IMR-90 (cell line): Measurements from ENCODE around the gene PGA4. TPM values are rescaled to one million over a fixed set of nuclear protein-coding genes. Genes with fewer than 3 reads are reported as not detected.

ENCODE experiments used
- ATAC-seq: fragments of 200-7000 bp; cut with Tn5 transposase; 2 replicates; pipeline ENCODE4 v1.9.1; 2020; ENCODE audit warnings: low read depth, mild to moderate bottlenecking, moderate library complexity
- BruUV-seq: library from RNA; stranded (reverse); fragments of 400-500 nt; replicated peaks from 2 replicates; lab custom pipeline; 2021; lab: Mats Ljungman, UMichigan
- CTCF ChIA-PET: fragments of 300-600 bp; formaldehyde crosslinking; extraction: SDS; loops from one replicate; lab custom pipeline; 2021; ENCODE audit warnings: antibody characterized with exemption; lab: Yijun Ruan, JAX
- POLR2A ChIA-PET: fragments of 300-600 bp; sonication (Branson Sonifier 250); formaldehyde crosslinking; loops from one replicate; lab custom pipeline; 2022; ENCODE audit warnings: antibody characterized with exemption; ENCODE audit not compliant: unreplicated experiment; lab: Charles Lee
- DNase-seq: peaks from one replicate; pipeline ENCODE4 v3.0.0; 2013
- H2AFZ ChIP-seq: replicated peaks from 2 replicates; pipeline ENCODE3; 2013; ENCODE audit warnings: low read length, mild to moderate bottlenecking; ENCODE audit not compliant: poor library complexity
- H2AK5ac ChIP-seq: 2 replicates; pipeline ENCODE4 v1.6.1; 2013; ENCODE audit warnings: low read depth, low read length, inconsistent platforms
- H2AK9ac ChIP-seq: replicated peaks from 2 replicates; pipeline ENCODE3; 2013; ENCODE audit warnings: mild to moderate bottlenecking, low read depth, low read length, moderate library complexity; ENCODE audit not compliant: poor library complexity
- H2BK120ac ChIP-seq: 2 replicates; pipeline ENCODE4 v1.6.1; 2013; ENCODE audit warnings: low read depth, low read length, inconsistent platforms
- H2BK15ac ChIP-seq: 3 replicates; pipeline ENCODE4 v1.6.1; 2013; ENCODE audit warnings: low read depth, low read length, inconsistent platforms
- H2BK20ac ChIP-seq: 2 replicates; pipeline ENCODE4 v1.6.1; 2013; ENCODE audit warnings: low read depth, mild to moderate bottlenecking, inconsistent platforms, low read length, moderate library complexity
- H2BK5ac ChIP-seq: 2 replicates; pipeline ENCODE4 v1.6.1; 2013; ENCODE audit warnings: mild to moderate bottlenecking, low read depth, low read length, inconsistent platforms; ENCODE audit not compliant: poor library complexity, severe bottlenecking
- H3K14ac ChIP-seq: replicated peaks from 2 replicates; pipeline ENCODE4 v1.6.1; 2013; ENCODE audit warnings: low read depth, low read length, inconsistent platforms
- H3K18ac ChIP-seq: 2 replicates; pipeline ENCODE4 v1.6.1; 2013; ENCODE audit warnings: low read depth, low read length, control low read depth
- H3K23ac ChIP-seq: 2 replicates; pipeline ENCODE4 v1.6.1; 2013; ENCODE audit warnings: low read depth, low read length, inconsistent platforms
- H3K27ac ChIP-seq: 2 replicates; pipeline ENCODE4 v1.5.1; 2013; ENCODE audit warnings: mild to moderate bottlenecking, control low read depth, low read length; ENCODE audit not compliant: insufficient read depth
- H3K27me3 ChIP-seq: 2 replicates; pipeline ENCODE4 v1.6.1; 2013; ENCODE audit warnings: low read length; ENCODE audit not compliant: control insufficient read depth, insufficient read depth
- H3K36me3 ChIP-seq: 2 replicates; pipeline ENCODE4 v1.6.1; 2013; ENCODE audit warnings: low read length, mixed read lengths; ENCODE audit not compliant: control insufficient read depth, insufficient read depth
- H3K4ac ChIP-seq: 2 replicates; pipeline ENCODE4 v1.6.1; 2013; ENCODE audit warnings: low read depth, low read length, inconsistent platforms
- H3K4me1 ChIP-seq: 2 replicates; pipeline ENCODE4 v1.6.1; 2013; ENCODE audit warnings: low read length, mixed read lengths; ENCODE audit not compliant: control insufficient read depth, insufficient read depth
- H3K4me2 ChIP-seq: 2 replicates; pipeline ENCODE4 v1.6.1; 2013; ENCODE audit warnings: low read depth, mild to moderate bottlenecking, control low read depth, low read length, moderate library complexity
- H3K4me3 ChIP-seq: 2 replicates; pipeline ENCODE4 v1.5.1; 2013; ENCODE audit warnings: low read depth, mild to moderate bottlenecking, control low read depth, low read length, moderate library complexity; ENCODE audit not compliant: insufficient read depth
- H3K56ac ChIP-seq: 2 replicates; pipeline ENCODE4 v1.6.1; 2013; ENCODE audit warnings: low read length, inconsistent platforms; ENCODE audit not compliant: insufficient read depth; ENCODE audit errors: extremely low read depth
- H3K79me1 ChIP-seq, 2 experiments: 2 replicates each; pipeline ENCODE4 v1.6.1; 2013; ENCODE audit warnings: low read length in 2 of 2, inconsistent platforms in 1 of 2, low read depth in 1 of 2
- H3K9ac ChIP-seq: 2 replicates; pipeline ENCODE4 v1.6.1; 2013; ENCODE audit warnings: low read depth, low read length, control low read depth
- H3K9me1 ChIP-seq: 2 replicates; pipeline ENCODE4 v1.6.1; 2013; ENCODE audit warnings: low read length, inconsistent platforms; ENCODE audit not compliant: insufficient read depth
- H3K9me3 ChIP-seq: 2 replicates; pipeline ENCODE4 v1.6.1; 2013; ENCODE audit warnings: low read length; ENCODE audit not compliant: control insufficient read depth, insufficient read depth
- H4K20me1 ChIP-seq: 2 replicates; pipeline ENCODE4 v1.6.1; 2013; ENCODE audit warnings: low read length, inconsistent platforms; ENCODE audit not compliant: insufficient read depth
- H4K5ac ChIP-seq: 2 replicates; pipeline ENCODE4 v1.6.1; 2013; ENCODE audit warnings: mild to moderate bottlenecking, low read depth, low read length, control low read depth
- H4K8ac ChIP-seq, 2 experiments: 2 replicates each; pipeline ENCODE4 v1.6.1; 2013; ENCODE audit warnings: low read depth in 2 of 2, low read length in 2 of 2, control low read depth in 1 of 2, inconsistent platforms in 1 of 2
- H4K91ac ChIP-seq: 2 replicates; pipeline ENCODE4 v1.6.1; 2013; ENCODE audit warnings: low read depth, low read length, inconsistent platforms; ENCODE audit not compliant: insufficient read depth
- BHLHE40 ChIP-seq: fragments of 150-350 bp; IDR thresholded peaks from 2 replicates; pipeline ENCODE4 v1.6.1; 2016; ENCODE audit warnings: mild to moderate bottlenecking, low read depth, low read length
- CEBPB ChIP-seq: IDR thresholded peaks from 2 replicates; pipeline ENCODE4 v1.6.1; 2012; ENCODE audit warnings: low read depth, low read length, improper control_type of control experiment
- CHD1 ChIP-seq: IDR thresholded peaks from 2 replicates; pipeline ENCODE4 v1.6.1; 2012; ENCODE audit warnings: low read depth, low read length, improper control_type of control experiment
- FOS ChIP-seq: fragments of 150-350 bp; IDR thresholded peaks from 2 replicates; pipeline ENCODE4 v1.6.1; 2016; ENCODE audit warnings: low read depth, low read length
- MAFK ChIP-seq: IDR thresholded peaks from 2 replicates; pipeline ENCODE4 v1.6.1; 2012; ENCODE audit warnings: low read depth, low read length, improper control_type of control experiment
- MAZ ChIP-seq: IDR thresholded peaks from 2 replicates; pipeline ENCODE4 v1.6.1; 2012; ENCODE audit warnings: low read depth, mild to moderate bottlenecking, low read length, improper control_type of control experiment, moderate library complexity, borderline replicate concordance
- MXI1 ChIP-seq: IDR thresholded peaks from 2 replicates; pipeline ENCODE4 v1.6.1; 2012; ENCODE audit warnings: low read depth, mild to moderate bottlenecking, low read length, moderate library complexity, borderline replicate concordance
- NFE2L2 ChIP-seq: fragments of 150-350 bp; IDR thresholded peaks from 2 replicates; pipeline ENCODE4 v1.6.1; 2016; ENCODE audit warnings: low read depth, mild to moderate bottlenecking, low read length
- POLR2A ChIP-seq: IDR thresholded peaks from 2 replicates; pipeline ENCODE4 v1.6.1; 2012; ENCODE audit warnings: mild to moderate bottlenecking, low read depth, low read length
- RAD21 ChIP-seq: IDR thresholded peaks from 2 replicates; pipeline ENCODE4 v1.6.1; 2012; ENCODE audit warnings: low read length, improper control_type of control experiment
- RCOR1 ChIP-seq: IDR thresholded peaks from 2 replicates; pipeline ENCODE4 v1.6.1; 2012; ENCODE audit warnings: mild to moderate bottlenecking, low read length, improper control_type of control experiment; ENCODE audit not compliant: insufficient replicate concordance
- RFX5 ChIP-seq: IDR thresholded peaks from 2 replicates; pipeline ENCODE4 v1.8.0; 2012; ENCODE audit warnings: low read depth, mild to moderate bottlenecking, low read length, moderate library complexity
- SMC3 ChIP-seq: fragments of 150-350 bp; IDR thresholded peaks from 2 replicates; pipeline ENCODE4 v1.6.1; 2016; ENCODE audit warnings: low read depth, mild to moderate bottlenecking, antibody characterized with exemption, low read length, moderate library complexity
- WGBS, 2 experiments: methylation state at CpG; one replicate each; pipeline versions ENCODE4 v1.1.5 to v1.1.7; 2013; ENCODE audit warnings: missing lambda C conversion rate in 2 of 2; ENCODE audit not compliant: insufficient read length in 1 of 2; ENCODE audit errors: extremely low coverage in 2 of 2; 5-methylcytosine and 5-hydroxymethylcytosine counted together
- dilution Hi-C: fragments of 300-500 bp; cut with HindIII; formaldehyde crosslinking; loops from one replicate; pipeline ENCODE4 v1.14.3; 2018; ENCODE audit warnings: low sequenced_read_pairs; ENCODE audit not compliant: unreplicated experiment
- in situ Hi-C: fragments of 300-500 bp; cut with MboI; formaldehyde crosslinking; loops from 3 replicates; pipeline ENCODE4 v1.14.3; 2019; ENCODE audit warnings: low sequenced_read_pairs, inconsistent platforms, mixed read lengths
- intact Hi-C: fragments of 100-400 bp; cut with micrococcal nuclease; formaldehyde crosslinking; loops from 2 replicates; pipeline ENCODE4 v1.10.0; 2022
- polyA plus RNA-seq, 3 experiments: library from polyadenylated mRNA; depleted of rRNA; stranded (reverse); fragments of >200 nt; gene quantifications; 2 replicates each; pipeline ENCODE4 v1.2.3, GENCODE V29; 2012; ENCODE audit warnings: low replicate concordance in 1 of 3
- total RNA-seq: library from RNA; depleted of rRNA; stranded (reverse); fragments of >200 nt; gene quantifications from 2 replicates; pipeline ENCODE4 v1.2.3, GENCODE V29; 2012
- TF ChIP-seq, protein P1 (sequence below): conservative IDR thresholded peaks from 2 replicates; pipeline ENCODE4 v1.5.1; 2012; ENCODE audit warnings: mild to moderate bottlenecking, low read depth, low read length, improper control_type of control experiment
- TF ChIP-seq, protein P2 (sequence below): fragments of 150-350 bp; IDR thresholded peaks from 2 replicates; pipeline ENCODE4 v1.6.1; 2017; ENCODE audit warnings: mild to moderate bottlenecking, antibody characterized with exemption, low read length, low read depth

The PGA4 gene
- total and polyA plus RNA-seq, 2 of the 4 experiments (the other 2 are of a cell fraction): not detected

DNA sequence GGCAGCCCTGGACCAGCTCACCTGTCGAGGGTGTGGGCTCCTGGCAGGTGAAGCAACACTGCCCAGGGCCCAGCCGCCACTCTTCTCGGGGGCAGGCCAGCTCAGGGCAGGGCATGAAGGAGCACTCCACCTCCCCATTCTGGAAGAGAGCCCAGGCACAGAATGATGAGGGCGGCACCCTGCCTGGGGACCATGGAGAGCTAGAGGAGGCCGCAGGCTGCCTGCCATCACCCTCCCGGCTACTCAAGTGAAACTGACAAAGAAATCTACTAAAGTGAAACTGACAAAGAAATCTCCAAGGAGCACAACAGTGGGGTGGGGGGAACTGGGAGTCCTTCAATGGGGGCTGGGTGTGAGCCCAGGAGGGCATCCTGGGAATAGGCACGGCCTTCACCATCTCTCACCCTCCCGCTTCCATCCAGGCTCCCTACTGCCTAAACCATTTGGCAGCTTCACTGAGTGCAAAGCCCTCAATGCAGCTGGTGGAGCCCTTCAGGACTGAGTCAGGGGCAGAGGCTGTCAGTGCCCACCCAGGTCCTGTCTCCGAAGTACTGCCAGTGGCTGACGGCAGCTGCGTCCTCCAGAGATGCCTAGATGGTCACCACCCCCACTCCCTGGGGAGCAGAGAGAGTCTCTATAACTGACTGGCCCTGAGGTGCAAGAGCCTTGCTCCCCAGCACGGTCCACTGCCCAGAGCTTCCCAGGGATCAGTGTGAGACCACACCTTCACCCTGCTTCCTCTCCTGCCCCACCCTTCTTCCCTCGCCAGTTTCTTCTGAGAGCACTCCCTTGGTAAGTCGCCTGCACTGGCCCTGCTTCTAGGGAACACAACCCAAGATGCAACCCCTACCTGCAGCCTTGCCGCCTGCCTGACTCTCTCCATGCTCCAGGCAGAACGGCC lies 51.3 kb downstream of the PGA4 start:
- ATAC-seq: no peak
- no peak overlapping the region for H2BK20ac ChIP-seq
- TF ChIP-seq RCOR1 (no peak), CHD1 (no peak), MAZ (no peak), POLR2A (no peak), RFX5 (no peak), MXI1 (no peak), NFE2L2 (no peak), SMC3 (no peak), MAFK (no peak), FOS (no peak), BHLHE40 (no peak), RAD21 (no peak), CEBPB (no peak)
- TF ChIP-seq, protein P1, sequence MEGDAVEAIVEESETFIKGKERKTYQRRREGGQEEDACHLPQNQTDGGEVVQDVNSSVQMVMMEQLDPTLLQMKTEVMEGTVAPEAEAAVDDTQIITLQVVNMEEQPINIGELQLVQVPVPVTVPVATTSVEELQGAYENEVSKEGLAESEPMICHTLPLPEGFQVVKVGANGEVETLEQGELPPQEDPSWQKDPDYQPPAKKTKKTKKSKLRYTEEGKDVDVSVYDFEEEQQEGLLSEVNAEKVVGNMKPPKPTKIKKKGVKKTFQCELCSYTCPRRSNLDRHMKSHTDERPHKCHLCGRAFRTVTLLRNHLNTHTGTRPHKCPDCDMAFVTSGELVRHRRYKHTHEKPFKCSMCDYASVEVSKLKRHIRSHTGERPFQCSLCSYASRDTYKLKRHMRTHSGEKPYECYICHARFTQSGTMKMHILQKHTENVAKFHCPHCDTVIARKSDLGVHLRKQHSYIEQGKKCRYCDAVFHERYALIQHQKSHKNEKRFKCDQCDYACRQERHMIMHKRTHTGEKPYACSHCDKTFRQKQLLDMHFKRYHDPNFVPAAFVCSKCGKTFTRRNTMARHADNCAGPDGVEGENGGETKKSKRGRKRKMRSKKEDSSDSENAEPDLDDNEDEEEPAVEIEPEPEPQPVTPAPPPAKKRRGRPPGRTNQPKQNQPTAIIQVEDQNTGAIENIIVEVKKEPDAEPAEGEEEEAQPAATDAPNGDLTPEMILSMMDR: no peak
- TF ChIP-seq, protein P2, sequence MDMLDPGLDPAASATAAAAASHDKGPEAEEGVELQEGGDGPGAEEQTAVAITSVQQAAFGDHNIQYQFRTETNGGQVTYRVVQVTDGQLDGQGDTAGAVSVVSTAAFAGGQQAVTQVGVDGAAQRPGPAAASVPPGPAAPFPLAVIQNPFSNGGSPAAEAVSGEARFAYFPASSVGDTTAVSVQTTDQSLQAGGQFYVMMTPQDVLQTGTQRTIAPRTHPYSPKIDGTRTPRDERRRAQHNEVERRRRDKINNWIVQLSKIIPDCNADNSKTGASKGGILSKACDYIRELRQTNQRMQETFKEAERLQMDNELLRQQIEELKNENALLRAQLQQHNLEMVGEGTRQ: no peak

More for the DNA sequence above, 51.3 kb downstream of the PGA4 start:
- Histone ChIP-seq H3K4me2 (no peak overlapping the region), H3K9me3 (no peaks in the 10 kb centered on the region), H3K27ac (no peak overlapping the region), H4K8ac (no peak overlapping the region), H3K27me3 (no peaks in the 10 kb centered on the region; the same call in 1 of the 2 replicates), H2AFZ (no peak overlapping the region), H4K20me1 (no peaks in the 10 kb centered on the region), H3K4ac (no peak overlapping the region), H3K4me1 (peaks cover 2% of the 10 kb centered on the region), H3K79me1 (no peaks in the 10 kb centered on the region), H2BK120ac (no peak overlapping the region), H3K4me3 (no peak overlapping the region), H3K18ac (no peak overlapping the region), H3K56ac (no peak overlapping the region), H4K91ac (no peak overlapping the region), H2BK15ac (no peak overlapping the region), H2AK5ac (no peak overlapping the region), H3K23ac (no peak overlapping the region), H3K9me1 (no peaks in the 10 kb centered on the region; the same call in 1 of the 2 replicates), H2AK9ac (no peak overlapping the region), H3K14ac (no peak overlapping the region), H2BK5ac (no peak overlapping the region), H3K9ac (no peak overlapping the region), H4K5ac (no peak overlapping the region), H3K36me3 (no peaks in the 10 kb centered on the region; the same call in 1 of the 2 replicates)
- intact Hi-C loops: no loop called here
- ChIA-PET CTCF (no interaction called here), POLR2A (no interaction called here)
- dilution Hi-C loops: no loop called here
- BruUV-seq: no TSS peak
- 88% methylated on average over 4 of the region's 16 CpGs; no CpG with 5 or more reads in 1 of the 2 experiments for WGBS, 2 experiments
- DNase-seq: no peak
- in situ Hi-C loops: no loop called here
